Stimulated activated CD4-positive, alpha-beta T cell treated with anti-CD3 and anti-CD28 coated beads, Interleukin-4, amount 100 ng/mL, for 24 hours (primary cell): ENCODE measurements around the gene ARL4C.

Source experiments
- DNase-seq: peaks from one replicate; pipeline ENCODE4 v3.0.0-alpha.2; 2020

ARL4C gene

GRCh38 chr2:234444242-234444730 is 52.6 kb downstream of the ARL4C start:
- no peak for DNase-seq
